ENCODE results near the gene FCER1G.
"Not testable (repeated sequence)": the region's sequence is repeated elsewhere in the genome, so short reads cannot be mapped to it uniquely, and the experiment has no call there.

DNA sequence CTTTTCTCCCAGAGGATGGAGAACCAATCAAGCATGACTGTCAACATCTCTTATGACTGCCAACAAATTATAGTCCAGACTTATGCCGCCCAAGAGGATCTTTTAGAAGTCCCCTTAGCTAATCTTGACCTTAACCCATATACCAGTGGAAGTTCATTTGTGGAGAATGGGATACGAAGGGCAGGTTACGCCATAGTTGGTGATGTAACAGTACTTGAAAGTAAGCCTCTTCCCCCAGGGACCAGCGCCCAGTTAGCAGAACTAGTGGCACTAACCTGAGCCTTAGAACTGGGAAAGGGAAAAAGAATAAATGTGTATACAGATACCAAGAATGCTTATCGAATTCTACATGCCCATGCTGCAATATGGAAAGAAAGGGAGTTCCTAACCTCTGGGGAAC lies 40.2 kb downstream of the FCER1G start:
- not testable (repeated sequence) for TF ChIP-seq TAF1 (conservative IDR thresholded peaks at IDR 0.05); RAD21 (IDR thresholded peaks at IDR 0.05); FOXA1 (IDR thresholded peaks at IDR 0.05); GABPA (IDR thresholded peaks at IDR 0.05 in 1 of 2, conservative IDR thresholded peaks at IDR 0.05 in 1 of 2); YY1 (IDR thresholded peaks at IDR 0.05); EGR1 (IDR thresholded peaks at IDR 0.05; ENCODE audit: low read depth in 2 of 2)
- TF ChIP-seq, protein P1, sequence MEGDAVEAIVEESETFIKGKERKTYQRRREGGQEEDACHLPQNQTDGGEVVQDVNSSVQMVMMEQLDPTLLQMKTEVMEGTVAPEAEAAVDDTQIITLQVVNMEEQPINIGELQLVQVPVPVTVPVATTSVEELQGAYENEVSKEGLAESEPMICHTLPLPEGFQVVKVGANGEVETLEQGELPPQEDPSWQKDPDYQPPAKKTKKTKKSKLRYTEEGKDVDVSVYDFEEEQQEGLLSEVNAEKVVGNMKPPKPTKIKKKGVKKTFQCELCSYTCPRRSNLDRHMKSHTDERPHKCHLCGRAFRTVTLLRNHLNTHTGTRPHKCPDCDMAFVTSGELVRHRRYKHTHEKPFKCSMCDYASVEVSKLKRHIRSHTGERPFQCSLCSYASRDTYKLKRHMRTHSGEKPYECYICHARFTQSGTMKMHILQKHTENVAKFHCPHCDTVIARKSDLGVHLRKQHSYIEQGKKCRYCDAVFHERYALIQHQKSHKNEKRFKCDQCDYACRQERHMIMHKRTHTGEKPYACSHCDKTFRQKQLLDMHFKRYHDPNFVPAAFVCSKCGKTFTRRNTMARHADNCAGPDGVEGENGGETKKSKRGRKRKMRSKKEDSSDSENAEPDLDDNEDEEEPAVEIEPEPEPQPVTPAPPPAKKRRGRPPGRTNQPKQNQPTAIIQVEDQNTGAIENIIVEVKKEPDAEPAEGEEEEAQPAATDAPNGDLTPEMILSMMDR (IDR thresholded peaks at IDR 0.05; ENCODE audit: low read depth, low read length, missing input control): not testable (repeated sequence)
- TF ChIP-seq, protein P2, sequence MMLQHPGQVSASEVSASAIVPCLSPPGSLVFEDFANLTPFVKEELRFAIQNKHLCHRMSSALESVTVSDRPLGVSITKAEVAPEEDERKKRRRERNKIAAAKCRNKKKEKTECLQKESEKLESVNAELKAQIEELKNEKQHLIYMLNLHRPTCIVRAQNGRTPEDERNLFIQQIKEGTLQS (IDR thresholded peaks at IDR 0.05): peak; percentile 81
- peak; percentile 75 to 78 for TF ChIP-seq RXRA (IDR thresholded peaks at IDR 0.05)
- peak; percentile 39 for TF ChIP-seq SP1 (IDR thresholded peaks at IDR 0.05)
- TF ChIP-seq, protein P3, sequence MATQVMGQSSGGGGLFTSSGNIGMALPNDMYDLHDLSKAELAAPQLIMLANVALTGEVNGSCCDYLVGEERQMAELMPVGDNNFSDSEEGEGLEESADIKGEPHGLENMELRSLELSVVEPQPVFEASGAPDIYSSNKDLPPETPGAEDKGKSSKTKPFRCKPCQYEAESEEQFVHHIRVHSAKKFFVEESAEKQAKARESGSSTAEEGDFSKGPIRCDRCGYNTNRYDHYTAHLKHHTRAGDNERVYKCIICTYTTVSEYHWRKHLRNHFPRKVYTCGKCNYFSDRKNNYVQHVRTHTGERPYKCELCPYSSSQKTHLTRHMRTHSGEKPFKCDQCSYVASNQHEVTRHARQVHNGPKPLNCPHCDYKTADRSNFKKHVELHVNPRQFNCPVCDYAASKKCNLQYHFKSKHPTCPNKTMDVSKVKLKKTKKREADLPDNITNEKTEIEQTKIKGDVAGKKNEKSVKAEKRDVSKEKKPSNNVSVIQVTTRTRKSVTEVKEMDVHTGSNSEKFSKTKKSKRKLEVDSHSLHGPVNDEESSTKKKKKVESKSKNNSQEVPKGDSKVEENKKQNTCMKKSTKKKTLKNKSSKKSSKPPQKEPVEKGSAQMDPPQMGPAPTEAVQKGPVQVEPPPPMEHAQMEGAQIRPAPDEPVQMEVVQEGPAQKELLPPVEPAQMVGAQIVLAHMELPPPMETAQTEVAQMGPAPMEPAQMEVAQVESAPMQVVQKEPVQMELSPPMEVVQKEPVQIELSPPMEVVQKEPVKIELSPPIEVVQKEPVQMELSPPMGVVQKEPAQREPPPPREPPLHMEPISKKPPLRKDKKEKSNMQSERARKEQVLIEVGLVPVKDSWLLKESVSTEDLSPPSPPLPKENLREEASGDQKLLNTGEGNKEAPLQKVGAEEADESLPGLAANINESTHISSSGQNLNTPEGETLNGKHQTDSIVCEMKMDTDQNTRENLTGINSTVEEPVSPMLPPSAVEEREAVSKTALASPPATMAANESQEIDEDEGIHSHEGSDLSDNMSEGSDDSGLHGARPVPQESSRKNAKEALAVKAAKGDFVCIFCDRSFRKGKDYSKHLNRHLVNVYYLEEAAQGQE (IDR thresholded peaks at IDR 0.05): not testable (repeated sequence)
- TF ChIP-seq, protein P4, sequence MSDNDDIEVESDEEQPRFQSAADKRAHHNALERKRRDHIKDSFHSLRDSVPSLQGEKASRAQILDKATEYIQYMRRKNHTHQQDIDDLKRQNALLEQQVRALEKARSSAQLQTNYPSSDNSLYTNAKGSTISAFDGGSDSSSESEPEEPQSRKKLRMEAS (IDR thresholded peaks at IDR 0.05): peak; percentile 21
- TF ChIP-seq HNF4G (IDR thresholded peaks at IDR 0.05): peak; percentile 9
- TF ChIP-seq, protein P5, sequence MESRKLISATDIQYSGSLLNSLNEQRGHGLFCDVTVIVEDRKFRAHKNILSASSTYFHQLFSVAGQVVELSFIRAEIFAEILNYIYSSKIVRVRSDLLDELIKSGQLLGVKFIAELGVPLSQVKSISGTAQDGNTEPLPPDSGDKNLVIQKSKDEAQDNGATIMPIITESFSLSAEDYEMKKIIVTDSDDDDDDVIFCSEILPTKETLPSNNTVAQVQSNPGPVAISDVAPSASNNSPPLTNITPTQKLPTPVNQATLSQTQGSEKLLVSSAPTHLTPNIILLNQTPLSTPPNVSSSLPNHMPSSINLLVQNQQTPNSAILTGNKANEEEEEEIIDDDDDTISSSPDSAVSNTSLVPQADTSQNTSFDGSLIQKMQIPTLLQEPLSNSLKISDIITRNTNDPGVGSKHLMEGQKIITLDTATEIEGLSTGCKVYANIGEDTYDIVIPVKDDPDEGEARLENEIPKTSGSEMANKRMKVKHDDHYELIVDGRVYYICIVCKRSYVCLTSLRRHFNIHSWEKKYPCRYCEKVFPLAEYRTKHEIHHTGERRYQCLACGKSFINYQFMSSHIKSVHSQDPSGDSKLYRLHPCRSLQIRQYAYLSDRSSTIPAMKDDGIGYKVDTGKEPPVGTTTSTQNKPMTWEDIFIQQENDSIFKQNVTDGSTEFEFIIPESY (IDR thresholded peaks at IDR 0.05): not testable (repeated sequence)
